Fibroblast of skin of left biceps (primary cell): ENCODE results near the gene TCEA2.

Source experiments
- DNase-seq, 2 experiments: peaks; one replicate each; pipeline ENCODE4 v3.0.0-alpha.2; 2013; ENCODE audit warnings: low read depth in 2 of 2

TCEA2 gene

GRCh38 chr20:64035933-64036345, 27.1 kb upstream of the TCEA2 start, which contains the start of gene C20orf204:
C20orf204 (plus strand) TSS chr20:64036182; CDS start chr20:64036324, 142 bp downstream.
- no peak for DNase-seq

GRCh38 chr20:64036346-64037198, 26.4 kb upstream of the TCEA2 start:
- DNase-seq: no peak

GRCh38 chr20:64037199-64037497, 25.9 kb upstream of the TCEA2 start:
- DNase-seq: no peak

- DNase-seq: no peak
Observed at GRCh38 chr20:64037498-64038213, 25.3 kb upstream of the TCEA2 start.

GRCh38 chr20:64038224-64038564, 24.8 kb upstream of the TCEA2 start:
- no peak for DNase-seq

- DNase-seq: no peak
Observed at GRCh38 chr20:64038565-64039292, 24.3 kb upstream of the TCEA2 start.

- no peak for DNase-seq
Observed at GRCh38 chr20:64039293-64040160, 23.5 kb upstream of the TCEA2 start.

- DNase-seq: no peak
Observed at GRCh38 chr20:64040231-64041039, 22.6 kb upstream of the TCEA2 start.

- no peak for DNase-seq
Observed at GRCh38 chr20:64041040-64041780, 21.8 kb upstream of the TCEA2 start.

- DNase-seq: no peak
Observed at GRCh38 chr20:64041781-64042053, 21.3 kb upstream of the TCEA2 start.

- no peak for DNase-seq
Observed at GRCh38 chr20:64042054-64042781, 20.8 kb upstream of the TCEA2 start.

GRCh38 chr20:64043768-64044167, 19.2 kb upstream of the TCEA2 start:
- no peak for DNase-seq

- DNase-seq: no peak
Observed at GRCh38 chr20:64044484-64045247, 18.3 kb upstream of the TCEA2 start.

GRCh38 chr20:64045346-64046011, 17.5 kb upstream of the TCEA2 start:
- DNase-seq: no peak

GRCh38 chr20:64047046-64047389, 16.0 kb upstream of the TCEA2 start:
- no peak for DNase-seq

- DNase-seq: no peak
Observed at GRCh38 chr20:64047968-64048401, 15.0 kb upstream of the TCEA2 start.

- no peak for DNase-seq
Observed at GRCh38 chr20:64048402-64049044, 14.5 kb upstream of the TCEA2 start.
